ENCODE data around the gene ARHGAP18. TPM values are rescaled to one million over a fixed set of nuclear protein-coding genes. Genes with fewer than 3 reads are reported as not detected.

ARHGAP18 gene, protein sequence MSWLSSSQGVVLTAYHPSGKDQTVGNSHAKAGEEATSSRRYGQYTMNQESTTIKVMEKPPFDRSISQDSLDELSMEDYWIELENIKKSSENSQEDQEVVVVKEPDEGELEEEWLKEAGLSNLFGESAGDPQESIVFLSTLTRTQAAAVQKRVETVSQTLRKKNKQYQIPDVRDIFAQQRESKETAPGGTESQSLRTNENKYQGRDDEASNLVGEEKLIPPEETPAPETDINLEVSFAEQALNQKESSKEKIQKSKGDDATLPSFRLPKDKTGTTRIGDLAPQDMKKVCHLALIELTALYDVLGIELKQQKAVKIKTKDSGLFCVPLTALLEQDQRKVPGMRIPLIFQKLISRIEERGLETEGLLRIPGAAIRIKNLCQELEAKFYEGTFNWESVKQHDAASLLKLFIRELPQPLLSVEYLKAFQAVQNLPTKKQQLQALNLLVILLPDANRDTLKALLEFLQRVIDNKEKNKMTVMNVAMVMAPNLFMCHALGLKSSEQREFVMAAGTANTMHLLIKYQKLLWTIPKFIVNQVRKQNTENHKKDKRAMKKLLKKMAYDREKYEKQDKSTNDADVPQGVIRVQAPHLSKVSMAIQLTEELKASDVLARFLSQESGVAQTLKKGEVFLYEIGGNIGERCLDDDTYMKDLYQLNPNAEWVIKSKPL
- 9.4 and 10.0 TPM in 2 replicates for total RNA-seq

DNA sequence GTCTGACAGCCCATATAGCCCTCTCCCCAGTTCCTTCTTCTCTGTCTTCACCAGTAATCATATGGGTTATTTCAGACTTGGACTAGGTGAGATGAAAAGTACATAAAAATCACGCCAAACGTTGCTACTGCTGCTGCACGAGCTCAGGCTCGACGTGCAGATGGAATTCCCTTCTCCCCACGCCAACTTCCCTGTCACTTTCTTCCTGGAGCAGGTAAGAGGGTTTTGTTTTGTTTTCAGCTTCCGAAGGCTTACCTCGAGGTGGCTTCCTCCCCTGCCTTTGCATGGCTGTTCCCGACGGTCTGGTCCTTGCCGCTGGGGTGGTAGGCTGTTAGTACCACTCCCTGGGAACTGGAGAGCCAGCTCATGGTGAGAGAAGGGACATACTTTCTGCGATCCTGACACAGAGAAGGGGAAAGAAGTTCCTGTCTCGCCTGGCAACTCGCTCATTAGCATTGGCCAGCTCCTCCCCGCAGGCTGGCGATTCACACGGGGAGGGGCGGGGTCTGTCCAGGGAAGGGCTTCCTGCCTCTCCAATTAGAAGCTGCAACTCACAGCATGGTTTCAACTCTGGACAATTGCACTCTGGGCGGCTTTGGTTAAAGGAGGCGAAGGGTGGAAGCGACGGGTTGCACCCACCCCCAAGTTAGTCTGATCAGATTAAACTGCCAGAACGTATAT is at the start of gene ARHGAP18:
Gene ARHGAP18, minus strand, starts transcription at position 409 of the 681 bp plus-strand sequence. Its CDS starts 41 bp downstream, at position 368.

Other genes starting within 250 kb of the ARHGAP18 start
- not detected in 2 replicates for gene TMEM244, start 151.1 kb upstream of the ARHGAP18 start, total RNA-seq

All from pericardium fibroblast (primary cell).